ENCODE measurements around the gene UBR2.

GRCh38 chr6:42726026-42726425 is 162.2 kb downstream of the UBR2 start:
- TF ChIP-seq, protein P1, sequence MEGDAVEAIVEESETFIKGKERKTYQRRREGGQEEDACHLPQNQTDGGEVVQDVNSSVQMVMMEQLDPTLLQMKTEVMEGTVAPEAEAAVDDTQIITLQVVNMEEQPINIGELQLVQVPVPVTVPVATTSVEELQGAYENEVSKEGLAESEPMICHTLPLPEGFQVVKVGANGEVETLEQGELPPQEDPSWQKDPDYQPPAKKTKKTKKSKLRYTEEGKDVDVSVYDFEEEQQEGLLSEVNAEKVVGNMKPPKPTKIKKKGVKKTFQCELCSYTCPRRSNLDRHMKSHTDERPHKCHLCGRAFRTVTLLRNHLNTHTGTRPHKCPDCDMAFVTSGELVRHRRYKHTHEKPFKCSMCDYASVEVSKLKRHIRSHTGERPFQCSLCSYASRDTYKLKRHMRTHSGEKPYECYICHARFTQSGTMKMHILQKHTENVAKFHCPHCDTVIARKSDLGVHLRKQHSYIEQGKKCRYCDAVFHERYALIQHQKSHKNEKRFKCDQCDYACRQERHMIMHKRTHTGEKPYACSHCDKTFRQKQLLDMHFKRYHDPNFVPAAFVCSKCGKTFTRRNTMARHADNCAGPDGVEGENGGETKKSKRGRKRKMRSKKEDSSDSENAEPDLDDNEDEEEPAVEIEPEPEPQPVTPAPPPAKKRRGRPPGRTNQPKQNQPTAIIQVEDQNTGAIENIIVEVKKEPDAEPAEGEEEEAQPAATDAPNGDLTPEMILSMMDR (conservative IDR thresholded peaks at IDR 0.05; ENCODE audit: low read depth, low read length): no peak
- TF ChIP-seq EZH2 (IDR thresholded peaks at IDR 0.05; ENCODE audit: borderline replicate concordance, low read depth, low read length, poor library complexity, severe bottlenecking): no peak

All from A673 (cell line).